Testis (tissue), 3 donors: ENCODE results near the gene LRP2. TPM values are rescaled to one million over a fixed set of nuclear protein-coding genes. Genes with fewer than 3 reads are reported as not detected.
A peak's percentile ranks its signal among the peaks of the same experiment; 100 is the strongest.

ENCODE experiments used
- DNase-seq: peaks from one replicate; pipeline ENCODE4 v3.0.0-alpha.2; 2019
- H3K27ac ChIP-seq, 2 donors: fragments of 200-600 bp; sonication (generic); one replicate each; pipeline ENCODE4 v1.5.1; 2019
- H3K27me3 ChIP-seq: fragments of 200-600 bp; sonication (generic); one replicate; pipeline ENCODE4 v1.5.1; 2019
- H3K36me3 ChIP-seq: fragments of 200-600 bp; sonication (generic); one replicate; pipeline ENCODE4 v1.5.1; 2017; ENCODE audit warnings: low read depth; ENCODE audit errors: missing control alignments
- H3K4me1 ChIP-seq: fragments of 200-600 bp; sonication (generic); one replicate; pipeline ENCODE4 v1.5.1; 2019
- H3K4me3 ChIP-seq, 2 donors: fragments of 200-600 bp; sonication (generic); one replicate each; pipeline ENCODE4 v1.5.1; 2017 to 2019
- H3K9me3 ChIP-seq: fragments of 200-600 bp; sonication (generic); one replicate; pipeline ENCODE4 v1.5.1; 2017
- CTCF ChIP-seq, 3 experiments: fragments of 450-650 bp in 2 of 3; fragments of 200-600 bp in 1 of 3; sonication (generic) in 1 of 3; IDR thresholded peaks; one replicate each; pipeline ENCODE4 v1.5.1; 2016 to 2019; ENCODE audit warnings: antibody characterized with exemption in 3 of 3, mild to moderate bottlenecking in 2 of 3, moderate library complexity in 1 of 3
- POLR2A ChIP-seq: fragments of 450-650 bp; IDR thresholded peaks from one replicate; pipeline ENCODE4 v1.6.1; 2017; ENCODE audit warnings: antibody characterized with exemption, mild to moderate bottlenecking, moderate library complexity
- WGBS, 2 donors: methylation state at CpG; one replicate each; pipeline ENCODE4 v1.1.5; 2018; 5-methylcytosine and 5-hydroxymethylcytosine counted together
- intact Hi-C: fragments of 100-400 bp; cut with DNase I; formaldehyde crosslinking; loops from one replicate; pipeline ENCODE4 v1.15.1; 2023; ENCODE audit warnings: low total_unique reads
- polyA plus RNA-seq: library from polyadenylated mRNA; stranded (reverse); fragments of 350-450 nt; fragmentation: Illumina TruSeq; extraction: RNeasy Lipid Tissue Mini Kit (QIAGEN cat#74804); gene quantifications from one replicate; pipeline ENCODE4 v1.2.3, GENCODE V29; 2014; ENCODE audit warnings: low read depth, low replicate concordance; ENCODE audit not compliant: insufficient read depth
- total RNA-seq, 2 donors: library from RNA; depleted of rRNA; stranded (reverse); fragments of >200 nt; gene quantifications; one replicate each; pipeline ENCODE4 v1.2.3, GENCODE V29; 2016

LRP2 gene
- total and polyA plus RNA-seq, 3 donors from 2014 or later = 3.0 to 9.3 (median 4.1) TPM

GRCh38 chr2:169222665-169223064 lies 139.7 kb downstream of the LRP2 start:
- no peaks in the 10 kb centered on the region for H3K27me3 ChIP-seq
- no peaks in the 10 kb centered on the region for H3K9me3 ChIP-seq
- no peak for DNase-seq
- intact Hi-C loops = no loop called here
- WGBS, 2 donors = 78 to 82% methylated on average over 3 of the region's 3 CpGs
- TF ChIP-seq CTCF (IDR thresholded peaks at IDR 0.05) = no peak
- TF ChIP-seq POLR2A = no peak
- no peak overlapping the region for H3K27ac ChIP-seq
- no peaks in the 10 kb centered on the region for H3K4me1 ChIP-seq
- H3K36me3 ChIP-seq = no peaks in the 10 kb centered on the region
- no peak overlapping the region for H3K4me3 ChIP-seq

DNA sequence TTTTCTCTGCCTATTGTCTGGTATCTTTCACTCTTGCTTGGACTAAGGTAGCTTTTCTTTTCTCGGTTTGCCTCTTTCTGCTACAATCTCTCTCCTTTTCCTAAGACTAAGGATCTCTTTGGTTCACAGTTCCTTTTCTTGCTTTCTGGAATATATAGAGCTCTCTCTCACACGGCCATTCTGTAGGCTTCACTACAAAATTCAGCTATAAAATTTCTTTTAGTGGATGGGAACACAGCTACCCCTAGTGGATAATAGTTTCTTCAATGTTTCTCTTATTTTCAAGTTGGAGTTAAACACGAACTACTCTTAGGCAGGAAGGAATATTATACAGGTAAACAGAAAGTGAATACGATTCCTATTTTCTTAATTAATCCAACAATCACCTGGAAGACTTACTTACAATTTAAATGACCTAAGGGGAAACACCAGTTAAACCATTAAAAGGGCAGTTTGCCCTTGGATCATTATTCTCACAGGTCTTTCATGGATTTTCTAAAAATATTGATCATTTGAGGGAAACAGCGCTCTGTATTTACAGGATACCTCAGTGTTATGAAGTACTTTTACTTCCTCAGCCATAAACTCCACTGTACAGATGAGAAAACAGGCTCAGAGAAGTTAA lies 140.5 kb downstream of the LRP2 start:
- no peak for DNase-seq
- Histone ChIP-seq H3K4me1 (no peaks in the 10 kb centered on the region), H3K9me3 (no peaks in the 10 kb centered on the region), H3K4me3 (no peak overlapping the region), H3K27me3 (no peaks in the 10 kb centered on the region), H3K36me3 (no peaks in the 10 kb centered on the region), H3K27ac (no peak overlapping the region)
- TF ChIP-seq POLR2A (no peak), CTCF (IDR thresholded peaks at IDR 0.05) (peak in 1 of 3 experiments; percentile 45)
- intact Hi-C loops = no loop called here
- WGBS, 2 donors = 49 to 58% methylated on average over 5 of the region's 5 CpGs

GRCh38 chr2:169210917-169211316 lies 151.4 kb downstream of the LRP2 start:
- H3K36me3 ChIP-seq = no peaks in the 10 kb centered on the region
- DNase-seq = no peak
- TF ChIP-seq POLR2A = no peak
- no peak overlapping the region for H3K27ac ChIP-seq
- H3K27me3 ChIP-seq = no peaks in the 10 kb centered on the region
- no peaks in the 10 kb centered on the region for H3K4me1 ChIP-seq
- WGBS, 2 donors = 83% methylated on average over 4 of the region's 4 CpGs
- intact Hi-C loops = no loop called here
- H3K4me3 ChIP-seq = no peak overlapping the region
- no peaks in the 10 kb centered on the region for H3K9me3 ChIP-seq

GRCh38 chr2:169208026-169208425 lies 154.3 kb downstream of the LRP2 start:
- Histone ChIP-seq H3K4me3 (no peak overlapping the region), H3K27ac (no peak overlapping the region), H3K27me3 (no peaks in the 10 kb centered on the region), H3K36me3 (no peaks in the 10 kb centered on the region), H3K9me3 (no peaks in the 10 kb centered on the region), H3K4me1 (no peaks in the 10 kb centered on the region)
- intact Hi-C loops = no loop called here
- TF ChIP-seq CTCF (IDR thresholded peaks at IDR 0.05) (no peak), POLR2A (no peak)
- no peak for DNase-seq
- WGBS, 2 donors = 92 to 98% methylated on average over 3 of the region's 3 CpGs

DNA sequence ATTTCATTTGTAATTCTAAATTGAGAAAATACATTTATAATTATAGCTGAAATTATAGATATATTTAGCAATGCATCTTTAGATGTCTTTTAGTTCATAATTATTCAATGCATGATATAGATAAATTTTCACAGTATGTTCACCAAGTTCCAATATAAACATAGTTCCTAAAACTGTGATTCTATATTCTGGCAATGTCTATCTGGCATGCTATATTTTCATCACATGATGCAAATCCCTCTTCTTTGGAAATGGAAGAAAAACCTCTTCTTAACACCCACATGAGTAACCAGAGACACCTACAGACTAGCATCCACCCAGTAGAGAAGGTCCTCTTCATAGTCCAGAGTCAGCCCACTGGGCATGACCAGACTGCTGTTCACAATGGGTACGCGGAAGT lies 157.2 kb downstream of the LRP2 start:
- H3K9me3 ChIP-seq = no peaks in the 10 kb centered on the region
- TF ChIP-seq POLR2A (no peak), CTCF (IDR thresholded peaks at IDR 0.05) (no peak)
- no peaks in the 10 kb centered on the region for H3K4me1 ChIP-seq
- no peaks in the 10 kb centered on the region for H3K27me3 ChIP-seq
- H3K27ac ChIP-seq = no peak overlapping the region
- no peak for DNase-seq
- intact Hi-C loops = no loop called here
- H3K4me3 ChIP-seq = no peak overlapping the region
- 98% methylated on average over 2 of the region's 2 CpGs for WGBS, 2 donors
- no peaks in the 10 kb centered on the region for H3K36me3 ChIP-seq
